Measurements from ENCODE around the gene CFAP68. TPM values are rescaled to one million over a fixed set of nuclear protein-coding genes. Genes with fewer than 3 reads are reported as not detected.
A peak's percentile ranks its signal among the peaks of the same experiment; 100 is the strongest.

CFAP68 gene
- 22.8 and 24.8 TPM in 2 replicates for total RNA-seq
- long read RNA-seq, transcript C11orf1-201 (4 exons, 2,885 nt), result major isoform, 5 of 5 reads
- long read RNA-seq, partial matches to known transcripts, result 0 of 5 reads
- long read RNA-seq, other reads (novel, unspliced or antisense), result 0 of 5 reads

GRCh38 chr11:111878849-111879636, at the start of gene CFAP68, which contains the start of gene FDXACB1:
CFAP68 (plus strand) TSS chr11:111879541; CDS start chr11:111879561, 20 bp downstream.
FDXACB1 (minus strand) TSS chr11:111879165; CDS start chr11:111879132, 33 bp downstream.
- H3K4me3 Mint-ChIP-seq, result peak within 1 kb of the TSS; percentile 93
- H3K4me1 Mint-ChIP-seq, result peaks cover 17% of the 10 kb centered on the region
- H3K27ac Mint-ChIP-seq (ENCODE audit: unreplicated experiment), result peak within 1 kb of the TSS; percentile 97
- DNase-seq (ENCODE audit: low read depth, low spot score), result peak; percentile 96
- H3K9me3 Mint-ChIP-seq, result no peaks in the 10 kb centered on the region
- no peaks in the 10 kb centered on the region for H3K27me3 Mint-ChIP-seq (ENCODE audit: low read depth)
- TF ChIP-seq CTCF (conservative IDR thresholded peaks at IDR 0.05), result peak; percentile 97
- H3K36me3 Mint-ChIP-seq (ENCODE audit: low read depth), result no peaks in the 10 kb centered on the region

- no peaks in the 10 kb centered on the region for H3K4me1 Mint-ChIP-seq
- no peak overlapping the region for H3K27ac Mint-ChIP-seq (ENCODE audit: unreplicated experiment)
- H3K36me3 Mint-ChIP-seq (ENCODE audit: low read depth), result peaks cover 3% of the 10 kb centered on the region
- no peaks in the 10 kb centered on the region for H3K9me3 Mint-ChIP-seq
- no peaks in the 10 kb centered on the region for H3K27me3 Mint-ChIP-seq (ENCODE audit: low read depth)
- DNase-seq (ENCODE audit: low read depth, low spot score), result no peak
- no peak overlapping the region for H3K4me3 Mint-ChIP-seq
- no peak for TF ChIP-seq CTCF (conservative IDR thresholded peaks at IDR 0.05)
These were observed 45.8 kb upstream of the CFAP68 start for GRCh38 chr11:111833524-111833923.

GRCh38 chr11:111834432-111835163, 44.7 kb upstream of the CFAP68 start:
- H3K27ac Mint-ChIP-seq (ENCODE audit: unreplicated experiment), result no peak overlapping the region
- no peaks in the 10 kb centered on the region for H3K9me3 Mint-ChIP-seq
- TF ChIP-seq CTCF (conservative IDR thresholded peaks at IDR 0.05), result no peak
- no peak overlapping the region for H3K4me3 Mint-ChIP-seq
- H3K36me3 Mint-ChIP-seq (ENCODE audit: low read depth), result peaks cover 3% of the 10 kb centered on the region
- H3K4me1 Mint-ChIP-seq, result no peaks in the 10 kb centered on the region
- no peaks in the 10 kb centered on the region for H3K27me3 Mint-ChIP-seq (ENCODE audit: low read depth)
- DNase-seq (ENCODE audit: low read depth, low spot score), result no peak

- Mint-ChIP-seq H3K27ac (ENCODE audit: unreplicated experiment) (no peak overlapping the region), H3K4me1 (no peaks in the 10 kb centered on the region), H3K4me3 (no peak overlapping the region), H3K27me3 (ENCODE audit: low read depth) (no peaks in the 10 kb centered on the region), H3K9me3 (no peaks in the 10 kb centered on the region), H3K36me3 (ENCODE audit: low read depth) (peaks cover 3% of the 10 kb centered on the region)
- DNase-seq (ENCODE audit: low read depth, low spot score), result no peak
- no peak for TF ChIP-seq CTCF (conservative IDR thresholded peaks at IDR 0.05)
These were observed 43.7 kb upstream of the CFAP68 start for GRCh38 chr11:111835665-111836064.

GRCh38 chr11:111836162-111836561, 43.2 kb upstream of the CFAP68 start:
- no peak for TF ChIP-seq CTCF (conservative IDR thresholded peaks at IDR 0.05)
- Mint-ChIP-seq H3K27me3 (ENCODE audit: low read depth) (no peaks in the 10 kb centered on the region), H3K27ac (ENCODE audit: unreplicated experiment) (no peak overlapping the region), H3K9me3 (no peaks in the 10 kb centered on the region), H3K4me3 (no peak overlapping the region), H3K36me3 (ENCODE audit: low read depth) (peaks cover 3% of the 10 kb centered on the region), H3K4me1 (peaks cover under 1% of the 10 kb centered on the region)
- no peak for DNase-seq (ENCODE audit: low read depth, low spot score)

Measured in neural crest cell (in vitro differentiated cells).